Large intestine (tissue), 12 donors: ENCODE results near the gene GPATCH2. TPM values are rescaled to one million over a fixed set of nuclear protein-coding genes. Genes with fewer than 3 reads are reported as not detected.

Experiments used
- DNase-seq, 2 donors: peaks; one replicate each; pipeline versions ENCODE4 v3.0.0 to v3.0.0-alpha.2; 2013
- H3K27ac ChIP-seq: one replicate; pipeline ENCODE4 v1.5.1; 2013; ENCODE audit warnings: low read length
- H3K27me3 ChIP-seq: 2 replicates; pipeline ENCODE4 v1.6.1; 2013; ENCODE audit warnings: low read length; ENCODE audit not compliant: control insufficient read depth, insufficient read depth
- H3K36me3 ChIP-seq: 2 replicates; pipeline ENCODE4 v1.6.1; 2013; ENCODE audit warnings: low read length; ENCODE audit not compliant: control insufficient read depth, insufficient read depth
- H3K4me1 ChIP-seq: one replicate; pipeline ENCODE4 v1.6.1; 2013; ENCODE audit warnings: low read length; ENCODE audit not compliant: control insufficient read depth, insufficient read depth
- H3K4me3 ChIP-seq: one replicate; pipeline ENCODE4 v1.5.1; 2013; ENCODE audit warnings: low read length
- H3K9me3 ChIP-seq: one replicate; pipeline ENCODE4 v1.6.1; 2013; ENCODE audit warnings: mild to moderate bottlenecking, low read depth, low read length, moderate library complexity; ENCODE audit not compliant: control insufficient read depth
- WGBS: methylation state at CpG from one replicate; pipeline ENCODE4 v1.1.5; 2013; ENCODE audit warnings: low lambda C conversion rate; ENCODE audit not compliant: insufficient coverage; 5-methylcytosine and 5-hydroxymethylcytosine counted together
- long read RNA-seq, 11 donors: transcript quantifications; one replicate each; lab custom pipeline, GENCODE V29; 2026
- polyA plus RNA-seq: library from polyadenylated mRNA; unstranded; fragments of 120-200 nt; gene quantifications from one replicate; pipeline ENCODE4 v1.2.1, GENCODE V29; 2013

Gene GPATCH2
- 19.0 TPM for polyA plus RNA-seq
- long read RNA-seq, donor 1, partial matches to known transcripts, result 5 of 7 reads
- long read RNA-seq, donor 1, other reads (novel, unspliced or antisense), result 0 of 7 reads
- long read RNA-seq, donor 2, full-length matches to known transcripts, result 3 of 3 reads
- long read RNA-seq, donor 2, partial matches to known transcripts, result 0 of 3 reads
- long read RNA-seq, donor 2, other reads (novel, unspliced or antisense), result 0 of 3 reads
- long read RNA-seq, donor 3, result 0 reads
- long read RNA-seq, donor 4, result 0 reads
- long read RNA-seq, donor 5, partial matches to known transcripts, result 7 of 8 reads
- long read RNA-seq, donor 5, other reads (novel, unspliced or antisense), result 0 of 8 reads
- long read RNA-seq, donor 6, partial matches to known transcripts, result 0 of 1 reads
- long read RNA-seq, donor 6, other reads (novel, unspliced or antisense), result 0 of 1 reads
- long read RNA-seq, donor 7, result 0 reads
- long read RNA-seq, donor 8, partial matches to known transcripts, result 8 of 9 reads
- long read RNA-seq, donor 8, other reads (novel, unspliced or antisense), result 0 of 9 reads
- long read RNA-seq, donor 9, partial matches to known transcripts, result 0 of 1 reads
- long read RNA-seq, donor 9, other reads (novel, unspliced or antisense), result 0 of 1 reads
- long read RNA-seq, donor 10, partial matches to known transcripts, result 7 of 9 reads
- long read RNA-seq, donor 10, other reads (novel, unspliced or antisense), result 0 of 9 reads
- long read RNA-seq, donor 11, full-length matches to known transcripts, result 3 of 10 reads
- long read RNA-seq, donor 11, partial matches to known transcripts, result 7 of 10 reads
- long read RNA-seq, donor 11, other reads (novel, unspliced or antisense), result 0 of 10 reads

- Histone ChIP-seq H3K9me3 (no peaks in the 10 kb centered on the region), H3K27ac (peak within 1 kb of the TSS; percentile 83), H3K4me1 (peaks cover 16% of the 10 kb centered on the region), H3K27me3 (no peaks in the 10 kb centered on the region), H3K4me3 (peak within 1 kb of the TSS; percentile 85), H3K36me3 (no peaks in the 10 kb centered on the region)
- peak; percentile 86 to 94 for DNase-seq
- WGBS, result no CpG with 5 or more reads among the region's 42 CpGs
Measured at GRCh38 chr1:217630711-217631591, at the start of gene GPATCH2, which contains the start of gene SPATA17. TSS of gene GPATCH2 (minus strand) at chr1:217631090. CDS start at chr1:217630971, 119 bp downstream. TSS of gene SPATA17 (plus strand) at chr1:217631344. CDS start at chr1:217631379, 35 bp downstream.

GRCh38 chr1:217674028-217674729 is 43.3 kb upstream of the GPATCH2 start:
- H3K27ac ChIP-seq, result no peak overlapping the region
- H3K9me3 ChIP-seq, result no peaks in the 10 kb centered on the region
- DNase-seq, result no peak
- no CpG with 5 or more reads among the region's 4 CpGs for WGBS
- H3K27me3 ChIP-seq, result no peaks in the 10 kb centered on the region
- no peaks in the 10 kb centered on the region for H3K4me1 ChIP-seq
- H3K4me3 ChIP-seq, result no peak overlapping the region
- no peaks in the 10 kb centered on the region for H3K36me3 ChIP-seq

- Histone ChIP-seq H3K36me3 (no peaks in the 10 kb centered on the region), H3K9me3 (no peaks in the 10 kb centered on the region), H3K27ac (no peak overlapping the region), H3K4me3 (no peak overlapping the region), H3K4me1 (no peaks in the 10 kb centered on the region), H3K27me3 (no peaks in the 10 kb centered on the region)
- WGBS, result 71% methylated on average over 1 of the region's 2 CpGs
- no peak for DNase-seq
Measured at GRCh38 chr1:217673387-217673786, 42.5 kb upstream of the GPATCH2 start.

- Histone ChIP-seq H3K4me1 (no peaks in the 10 kb centered on the region), H3K36me3 (no peaks in the 10 kb centered on the region), H3K27me3 (no peaks in the 10 kb centered on the region), H3K27ac (no peak overlapping the region), H3K4me3 (no peak overlapping the region), H3K9me3 (no peaks in the 10 kb centered on the region)
- no peak for DNase-seq
- 67% methylated on average over 1 of the region's 2 CpGs for WGBS
Measured at GRCh38 chr1:217668351-217668940, 37.6 kb upstream of the GPATCH2 start.

- DNase-seq, result no peak
- H3K4me1 ChIP-seq, result no peaks in the 10 kb centered on the region
- no peaks in the 10 kb centered on the region for H3K27me3 ChIP-seq
- H3K27ac ChIP-seq, result no peak overlapping the region
- H3K9me3 ChIP-seq, result no peaks in the 10 kb centered on the region
- no peaks in the 10 kb centered on the region for H3K36me3 ChIP-seq
- H3K4me3 ChIP-seq, result no peak overlapping the region
Measured at GRCh38 chr1:217661407-217661806, 30.5 kb upstream of the GPATCH2 start.

GRCh38 chr1:217660353-217661062 is 29.6 kb upstream of the GPATCH2 start:
- no peaks in the 10 kb centered on the region for H3K27me3 ChIP-seq
- 50% methylated on average over 1 of the region's 5 CpGs for WGBS
- peak; percentile 3 to 4 for DNase-seq
- H3K4me3 ChIP-seq, result no peak overlapping the region
- no peaks in the 10 kb centered on the region for H3K9me3 ChIP-seq
- H3K36me3 ChIP-seq, result no peaks in the 10 kb centered on the region
- H3K4me1 ChIP-seq, result no peaks in the 10 kb centered on the region
- H3K27ac ChIP-seq, result no peak overlapping the region

GRCh38 chr1:217650674-217651073 is 19.8 kb upstream of the GPATCH2 start:
- H3K4me3 ChIP-seq, result no peak overlapping the region
- WGBS, result 100% methylated on average over 1 of the region's 4 CpGs
- H3K4me1 ChIP-seq, result no peaks in the 10 kb centered on the region
- no peak overlapping the region for H3K27ac ChIP-seq
- no peak for DNase-seq
- H3K9me3 ChIP-seq, result no peaks in the 10 kb centered on the region
- no peaks in the 10 kb centered on the region for H3K36me3 ChIP-seq
- H3K27me3 ChIP-seq, result no peaks in the 10 kb centered on the region

- no peak overlapping the region for H3K27ac ChIP-seq
- H3K36me3 ChIP-seq, result no peaks in the 10 kb centered on the region
- no peaks in the 10 kb centered on the region for H3K9me3 ChIP-seq
- H3K27me3 ChIP-seq, result no peaks in the 10 kb centered on the region
- no peak for DNase-seq
- no peaks in the 10 kb centered on the region for H3K4me1 ChIP-seq
- no peak overlapping the region for H3K4me3 ChIP-seq
- WGBS, result 100% methylated on average over 1 of the region's 13 CpGs
Measured at GRCh38 chr1:217647791-217648190, 16.9 kb upstream of the GPATCH2 start.

- Histone ChIP-seq H3K27ac (no peak overlapping the region), H3K36me3 (no peaks in the 10 kb centered on the region), H3K4me3 (no peak overlapping the region), H3K27me3 (no peaks in the 10 kb centered on the region), H3K4me1 (no peaks in the 10 kb centered on the region), H3K9me3 (no peaks in the 10 kb centered on the region)
- no CpG with 5 or more reads among the region's 6 CpGs for WGBS
- DNase-seq, result no peak
Measured at GRCh38 chr1:217642455-217642854, 11.6 kb upstream of the GPATCH2 start.
